Measurements from ENCODE around the gene IL22RA1. TPM values are rescaled to one million over a fixed set of nuclear protein-coding genes. Genes with fewer than 3 reads are reported as not detected.

IL22RA1 gene
- polyA plus RNA-seq, 1 donor from 2014 or later: not detected

DNA sequence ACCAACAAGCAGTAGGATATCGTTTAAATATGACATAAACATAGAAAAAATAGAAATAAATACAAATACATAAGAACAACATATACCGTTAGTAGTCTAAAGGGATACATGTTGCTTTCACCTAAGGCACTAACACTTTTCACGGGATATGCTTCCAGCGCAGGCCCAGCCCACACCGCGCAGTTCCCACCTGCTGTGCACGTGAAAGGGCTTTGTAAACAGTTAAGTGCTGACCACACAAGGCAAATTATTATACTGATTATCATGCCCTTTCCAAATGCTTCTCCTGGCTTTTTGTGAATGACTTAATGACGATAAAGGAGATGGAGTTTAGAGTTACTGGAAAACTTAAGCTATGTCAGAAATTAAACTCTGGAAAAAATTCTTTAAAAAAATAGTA lies 11.3 kb upstream of the IL22RA1 start (continued):
- TF ChIP-seq, protein P1, sequence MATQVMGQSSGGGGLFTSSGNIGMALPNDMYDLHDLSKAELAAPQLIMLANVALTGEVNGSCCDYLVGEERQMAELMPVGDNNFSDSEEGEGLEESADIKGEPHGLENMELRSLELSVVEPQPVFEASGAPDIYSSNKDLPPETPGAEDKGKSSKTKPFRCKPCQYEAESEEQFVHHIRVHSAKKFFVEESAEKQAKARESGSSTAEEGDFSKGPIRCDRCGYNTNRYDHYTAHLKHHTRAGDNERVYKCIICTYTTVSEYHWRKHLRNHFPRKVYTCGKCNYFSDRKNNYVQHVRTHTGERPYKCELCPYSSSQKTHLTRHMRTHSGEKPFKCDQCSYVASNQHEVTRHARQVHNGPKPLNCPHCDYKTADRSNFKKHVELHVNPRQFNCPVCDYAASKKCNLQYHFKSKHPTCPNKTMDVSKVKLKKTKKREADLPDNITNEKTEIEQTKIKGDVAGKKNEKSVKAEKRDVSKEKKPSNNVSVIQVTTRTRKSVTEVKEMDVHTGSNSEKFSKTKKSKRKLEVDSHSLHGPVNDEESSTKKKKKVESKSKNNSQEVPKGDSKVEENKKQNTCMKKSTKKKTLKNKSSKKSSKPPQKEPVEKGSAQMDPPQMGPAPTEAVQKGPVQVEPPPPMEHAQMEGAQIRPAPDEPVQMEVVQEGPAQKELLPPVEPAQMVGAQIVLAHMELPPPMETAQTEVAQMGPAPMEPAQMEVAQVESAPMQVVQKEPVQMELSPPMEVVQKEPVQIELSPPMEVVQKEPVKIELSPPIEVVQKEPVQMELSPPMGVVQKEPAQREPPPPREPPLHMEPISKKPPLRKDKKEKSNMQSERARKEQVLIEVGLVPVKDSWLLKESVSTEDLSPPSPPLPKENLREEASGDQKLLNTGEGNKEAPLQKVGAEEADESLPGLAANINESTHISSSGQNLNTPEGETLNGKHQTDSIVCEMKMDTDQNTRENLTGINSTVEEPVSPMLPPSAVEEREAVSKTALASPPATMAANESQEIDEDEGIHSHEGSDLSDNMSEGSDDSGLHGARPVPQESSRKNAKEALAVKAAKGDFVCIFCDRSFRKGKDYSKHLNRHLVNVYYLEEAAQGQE (IDR thresholded peaks at IDR 0.05; ENCODE audit: borderline replicate concordance): no peak

DNA sequence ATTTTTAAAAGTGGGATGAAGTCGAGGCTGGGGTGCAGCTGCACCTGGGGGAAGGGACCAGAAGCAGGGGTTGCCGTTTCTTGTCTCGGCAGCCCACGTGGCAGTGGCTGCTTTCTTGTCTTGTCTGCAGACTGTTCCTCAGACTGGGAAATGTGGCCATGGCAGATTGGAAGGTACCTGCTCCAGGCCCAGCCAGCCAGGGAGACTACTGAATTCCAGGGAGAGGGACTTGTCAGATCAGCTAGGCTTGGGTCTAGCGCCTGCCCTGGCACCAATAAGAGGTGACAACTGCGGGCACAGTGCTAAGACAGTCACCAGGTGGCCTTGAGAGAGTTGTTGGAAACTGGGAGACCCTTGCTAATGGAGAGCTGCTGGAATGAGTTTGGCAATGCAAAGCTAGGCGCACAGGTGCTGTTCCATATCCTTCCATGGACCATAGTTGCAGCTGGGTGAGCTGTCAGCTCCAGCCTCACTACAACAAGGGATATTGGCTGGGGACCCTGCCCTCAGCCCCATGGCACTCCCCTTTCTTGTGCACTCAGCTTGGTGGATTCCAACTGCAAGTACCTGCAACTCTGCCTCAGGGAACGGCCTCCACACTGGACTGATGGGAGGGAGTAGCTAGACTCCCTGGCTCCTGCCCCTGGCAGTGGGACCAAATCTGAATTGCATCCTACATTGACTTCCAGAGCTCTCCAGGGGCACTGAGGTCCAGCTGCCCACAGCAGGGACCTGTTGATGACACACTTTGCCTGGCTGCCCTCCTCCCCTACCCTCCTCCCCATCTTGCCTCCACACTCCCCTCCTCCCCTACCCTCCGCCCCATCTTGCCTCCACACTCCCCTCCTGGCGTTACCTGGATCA lies 9.9 kb upstream of the IL22RA1 start:
- no peak for TF ChIP-seq TAF1 (IDR thresholded peaks at IDR 0.05; ENCODE audit: low read depth)
- no peak for TF ChIP-seq EP300 (conservative IDR thresholded peaks at IDR 0.05; ENCODE audit: poor library complexity, severe bottlenecking)
- no peak for TF ChIP-seq MXI1 (conservative IDR thresholded peaks at IDR 0.05; ENCODE audit: poor library complexity, severe bottlenecking)
- no peak for TF ChIP-seq EZH2 (IDR thresholded peaks at IDR 0.05; ENCODE audit: borderline replicate concordance, insufficient read depth, low read length, poor library complexity, severe bottlenecking)
- no peak for TF ChIP-seq POLR2AphosphoS5 (IDR thresholded peaks at IDR 0.05)
- TF ChIP-seq, protein P1 (IDR thresholded peaks at IDR 0.05; ENCODE audit: borderline replicate concordance): no peak
- TF ChIP-seq RAD21 (conservative IDR thresholded peaks at IDR 0.05): no peak
- TF ChIP-seq, protein P2, sequence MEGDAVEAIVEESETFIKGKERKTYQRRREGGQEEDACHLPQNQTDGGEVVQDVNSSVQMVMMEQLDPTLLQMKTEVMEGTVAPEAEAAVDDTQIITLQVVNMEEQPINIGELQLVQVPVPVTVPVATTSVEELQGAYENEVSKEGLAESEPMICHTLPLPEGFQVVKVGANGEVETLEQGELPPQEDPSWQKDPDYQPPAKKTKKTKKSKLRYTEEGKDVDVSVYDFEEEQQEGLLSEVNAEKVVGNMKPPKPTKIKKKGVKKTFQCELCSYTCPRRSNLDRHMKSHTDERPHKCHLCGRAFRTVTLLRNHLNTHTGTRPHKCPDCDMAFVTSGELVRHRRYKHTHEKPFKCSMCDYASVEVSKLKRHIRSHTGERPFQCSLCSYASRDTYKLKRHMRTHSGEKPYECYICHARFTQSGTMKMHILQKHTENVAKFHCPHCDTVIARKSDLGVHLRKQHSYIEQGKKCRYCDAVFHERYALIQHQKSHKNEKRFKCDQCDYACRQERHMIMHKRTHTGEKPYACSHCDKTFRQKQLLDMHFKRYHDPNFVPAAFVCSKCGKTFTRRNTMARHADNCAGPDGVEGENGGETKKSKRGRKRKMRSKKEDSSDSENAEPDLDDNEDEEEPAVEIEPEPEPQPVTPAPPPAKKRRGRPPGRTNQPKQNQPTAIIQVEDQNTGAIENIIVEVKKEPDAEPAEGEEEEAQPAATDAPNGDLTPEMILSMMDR (IDR thresholded peaks at IDR 0.05; ENCODE audit: poor library complexity, severe bottlenecking): no peak
- no peak for TF ChIP-seq SMC3 (conservative IDR thresholded peaks at IDR 0.05; ENCODE audit: poor library complexity)
- no peak overlapping the region for H3K4me2 ChIP-seq (ENCODE audit: low read length)
- no peak overlapping the region for H3K9ac ChIP-seq (ENCODE audit: low read length)

More for the DNA sequence above, 9.9 kb upstream of the IL22RA1 start:
- Histone ChIP-seq H3K9me3 (ENCODE audit: low read length) (no peaks in the 10 kb centered on the region), H3K27me3 (ENCODE audit: insufficient read depth, low read depth, low read length) (peaks cover 2% of the 10 kb centered on the region), H4K20me1 (ENCODE audit: insufficient read depth) (no peaks in the 10 kb centered on the region), H3K36me3 (ENCODE audit: insufficient read depth, low read length) (no peaks in the 10 kb centered on the region), H3K4me3 (ENCODE audit: low read length) (no peak overlapping the region), H3K27ac (ENCODE audit: low read length) (no peak overlapping the region), H3K79me2 (replicated peaks; ENCODE audit: insufficient read depth, low read length) (no peaks in the 10 kb centered on the region), H3F3A (ENCODE audit: insufficient read depth, low read length, poor library complexity, severe bottlenecking) (no peaks in the 10 kb centered on the region), H3K9me2 (ENCODE audit: insufficient read depth, low read length) (no peaks in the 10 kb centered on the region), H2AFZ (ENCODE audit: low read depth, low read length) (no peak overlapping the region)
